HepG2 (cell line): ENCODE results near the gene CACNA1C. TPM values are rescaled to one million over a fixed set of nuclear protein-coding genes. Genes with fewer than 3 reads are reported as not detected.

Source experiments
- CHD4 ChIP-seq: fragments of 200-600 bp; sonication (generic); IDR thresholded peaks from 2 replicates; pipeline ENCODE4 v1.7.0; 2017; ENCODE audit warnings: mild to moderate bottlenecking, low read length, borderline replicate concordance
- DRAP1 ChIP-seq: IDR thresholded peaks from 2 replicates; pipeline ENCODE4 v1.6.1; 2016; ENCODE audit warnings: missing genetic modification reagents, missing compliant biosample characterization
- LCORL ChIP-seq, 2 experiments: fragments of 450-650 bp in 1 of 2; sonication (generic) in 1 of 2; formaldehyde crosslinking in 1 of 2; IDR thresholded peaks; 2 replicates each; pipeline versions ENCODE4 v1.5.0 to v1.6.1; 2017 to 2020; ENCODE audit warnings: antibody characterized with exemption in 1 of 2, missing genetic modification reagents in 1 of 2
- MEF2D ChIP-seq: sonication (generic); formaldehyde crosslinking; IDR thresholded peaks from 2 replicates; pipeline ENCODE4 v1.5.1; 2020; ENCODE audit warnings: mild to moderate bottlenecking, missing genetic modification reagents
- NR2F2 ChIP-seq: IDR thresholded peaks from 2 replicates; pipeline ENCODE4 v1.6.1; 2012; ENCODE audit warnings: low read depth, inconsistent platforms, borderline replicate concordance
- POGZ ChIP-seq: sonication (generic); formaldehyde crosslinking; IDR thresholded peaks from 2 replicates; pipeline ENCODE4 v1.4.0; 2020; ENCODE audit warnings: mild to moderate bottlenecking, missing genetic modification reagents
- POLR2A ChIP-seq, 2 experiments: IDR thresholded peaks; 2 replicates each; pipeline ENCODE4 v1.6.1; 2011; ENCODE audit warnings: low read depth in 2 of 2, low read length in 2 of 2, mild to moderate bottlenecking in 1 of 2, moderate library complexity in 1 of 2; ENCODE audit not compliant: insufficient read depth in 1 of 2
- POLR2G ChIP-seq: fragments of 200-400 bp; formaldehyde crosslinking; IDR thresholded peaks from 2 replicates; pipeline ENCODE4 v1.6.1; 2018; ENCODE audit warnings: mild to moderate bottlenecking, low read depth, low read length, moderate library complexity
- RAD21 ChIP-seq: fragments of 450-650 bp; formaldehyde crosslinking; IDR thresholded peaks from 2 replicates; pipeline ENCODE4 v1.5.0; 2020; ENCODE audit warnings: mild to moderate bottlenecking
- SNAPC2 ChIP-seq: sonication (generic); formaldehyde crosslinking; IDR thresholded peaks from 2 replicates; pipeline ENCODE4 v1.8.1; 2022; ENCODE audit warnings: mild to moderate bottlenecking, missing genetic modification reagents
- TAF1 ChIP-seq: sonication (generic); formaldehyde crosslinking; IDR thresholded peaks from 2 replicates; pipeline ENCODE4 v1.4.0; 2020; ENCODE audit warnings: missing genetic modification reagents
- XBP1 ChIP-seq: sonication (generic); formaldehyde crosslinking; IDR thresholded peaks from 2 replicates; pipeline ENCODE4 v1.5.0; 2020; ENCODE audit warnings: missing genetic modification reagents
- ZFP36L1 ChIP-seq: sonication (generic); formaldehyde crosslinking; IDR thresholded peaks from 2 replicates; pipeline ENCODE4 v1.8.0; 2022; ENCODE audit warnings: mild to moderate bottlenecking, missing genetic modification reagents, moderate library complexity
- ZMYM2 ChIP-seq: sonication (generic); formaldehyde crosslinking; IDR thresholded peaks from 2 replicates; pipeline ENCODE4 v1.8.0; 2022; ENCODE audit warnings: mild to moderate bottlenecking, missing genetic modification reagents
- ZNF44 ChIP-seq: sonication (generic); formaldehyde crosslinking; IDR thresholded peaks from 2 replicates; pipeline ENCODE4 v1.5.1; 2020; ENCODE audit warnings: mild to moderate bottlenecking, missing genetic modification reagents
- ZNF556 ChIP-seq: sonication (generic); formaldehyde crosslinking; IDR thresholded peaks from 2 replicates; pipeline ENCODE4 v1.4.0; 2020; ENCODE audit warnings: mild to moderate bottlenecking, missing genetic modification reagents, borderline replicate concordance
- ZNF883 ChIP-seq: sonication (generic); formaldehyde crosslinking; IDR thresholded peaks from 2 replicates; pipeline ENCODE4 v1.5.1; 2020; ENCODE audit warnings: mild to moderate bottlenecking, missing genetic modification reagents; ENCODE audit errors: not compliant biosample characterization
- polyA plus RNA-seq, 8 experiments: library from polyadenylated mRNA; depleted of rRNA in 3 of 8; stranded (reverse) in 7 of 8; unstranded in 1 of 8; fragments of >200 nt; fragmentation: Illumina TruSeq in 4 of 8; extraction: Trizol in 4 of 8; gene quantifications; 2 replicates each; pipeline versions ENCODE4 v1.2.1 to v1.2.3, GENCODE V29; 2011 to 2016; ENCODE audit warnings: low read depth in 4 of 8, missing spikeins in 1 of 8, mixed read lengths in 1 of 8; ENCODE audit not compliant: insufficient read depth in 1 of 8
- total RNA-seq, 5 experiments: library from RNA; depleted of rRNA; stranded (reverse); fragments of >200 nt; fragmentation: Illumina TruSeq; extraction: Trizol; gene quantifications; 2 replicates each; pipeline ENCODE4 v1.2.3, GENCODE V29; 2016; ENCODE audit warnings: low read depth in 1 of 5
- TF ChIP-seq, protein P1 (sequence below), 2 experiments: IDR thresholded peaks; 2 replicates each; pipeline ENCODE4 v1.6.1; 2011 to 2012; ENCODE audit warnings: low read length in 2 of 2, borderline replicate concordance in 1 of 2, low read depth in 1 of 2, mild to moderate bottlenecking in 1 of 2, moderate library complexity in 1 of 2
- TF ChIP-seq, protein P2 (sequence below): sonication (generic); formaldehyde crosslinking; IDR thresholded peaks from 2 replicates; pipeline ENCODE4 v1.4.0; 2020; ENCODE audit warnings: missing genetic modification reagents
- TF ChIP-seq, protein P3 (sequence below): sonication (generic); formaldehyde crosslinking; IDR thresholded peaks from 2 replicates; pipeline ENCODE4 v1.4.0; 2020; ENCODE audit warnings: missing genetic modification reagents, borderline replicate concordance

Gene CACNA1C
- total and polyA plus RNA-seq, 2 of the 13 experiments (the other 11 are each of a cell fraction or from before 2014, with no cell fraction given) = not detected

- TF ChIP-seq TAF1 (CRISPR knock-in tag) = 0 out of 2 replicates have a peak, but pooled peaks have one; percentile 18
- no peak for TF ChIP-seq XBP1 (CRISPR knock-in tag)
- 0 out of 2 replicates have a peak, but pooled peaks have one; percentile 63 for TF ChIP-seq SNAPC2 (CRISPR knock-in tag)
- TF ChIP-seq CHD4 = no peak
- peak; percentile 66; the same call in 1 of the 2 replicates for TF ChIP-seq ZFP36L1
- TF ChIP-seq DRAP1 (CRISPR knock-in tag) = peak; percentile 82
- no peak for TF ChIP-seq LCORL (IDR thresholded peaks at IDR 0.05)
- TF ChIP-seq LCORL (CRISPR knock-in tag; IDR thresholded peaks at IDR 0.05) = peak; percentile 58; the same call in 1 of the 2 replicates
- TF ChIP-seq, protein P1, sequence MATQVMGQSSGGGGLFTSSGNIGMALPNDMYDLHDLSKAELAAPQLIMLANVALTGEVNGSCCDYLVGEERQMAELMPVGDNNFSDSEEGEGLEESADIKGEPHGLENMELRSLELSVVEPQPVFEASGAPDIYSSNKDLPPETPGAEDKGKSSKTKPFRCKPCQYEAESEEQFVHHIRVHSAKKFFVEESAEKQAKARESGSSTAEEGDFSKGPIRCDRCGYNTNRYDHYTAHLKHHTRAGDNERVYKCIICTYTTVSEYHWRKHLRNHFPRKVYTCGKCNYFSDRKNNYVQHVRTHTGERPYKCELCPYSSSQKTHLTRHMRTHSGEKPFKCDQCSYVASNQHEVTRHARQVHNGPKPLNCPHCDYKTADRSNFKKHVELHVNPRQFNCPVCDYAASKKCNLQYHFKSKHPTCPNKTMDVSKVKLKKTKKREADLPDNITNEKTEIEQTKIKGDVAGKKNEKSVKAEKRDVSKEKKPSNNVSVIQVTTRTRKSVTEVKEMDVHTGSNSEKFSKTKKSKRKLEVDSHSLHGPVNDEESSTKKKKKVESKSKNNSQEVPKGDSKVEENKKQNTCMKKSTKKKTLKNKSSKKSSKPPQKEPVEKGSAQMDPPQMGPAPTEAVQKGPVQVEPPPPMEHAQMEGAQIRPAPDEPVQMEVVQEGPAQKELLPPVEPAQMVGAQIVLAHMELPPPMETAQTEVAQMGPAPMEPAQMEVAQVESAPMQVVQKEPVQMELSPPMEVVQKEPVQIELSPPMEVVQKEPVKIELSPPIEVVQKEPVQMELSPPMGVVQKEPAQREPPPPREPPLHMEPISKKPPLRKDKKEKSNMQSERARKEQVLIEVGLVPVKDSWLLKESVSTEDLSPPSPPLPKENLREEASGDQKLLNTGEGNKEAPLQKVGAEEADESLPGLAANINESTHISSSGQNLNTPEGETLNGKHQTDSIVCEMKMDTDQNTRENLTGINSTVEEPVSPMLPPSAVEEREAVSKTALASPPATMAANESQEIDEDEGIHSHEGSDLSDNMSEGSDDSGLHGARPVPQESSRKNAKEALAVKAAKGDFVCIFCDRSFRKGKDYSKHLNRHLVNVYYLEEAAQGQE (IDR thresholded peaks at IDR 0.05; ENCODE audit: borderline replicate concordance in 1 of 2, low read depth in 1 of 2, low read length in 2 of 2) = 0 out of 4 replicates have a peak, but pooled peaks of 1 of the 2 experiments have one; percentile 38
- TF ChIP-seq ZNF556 (CRISPR knock-in tag) = peak; percentile 38; the same call in 1 of the 2 replicates
- TF ChIP-seq, protein P2, sequence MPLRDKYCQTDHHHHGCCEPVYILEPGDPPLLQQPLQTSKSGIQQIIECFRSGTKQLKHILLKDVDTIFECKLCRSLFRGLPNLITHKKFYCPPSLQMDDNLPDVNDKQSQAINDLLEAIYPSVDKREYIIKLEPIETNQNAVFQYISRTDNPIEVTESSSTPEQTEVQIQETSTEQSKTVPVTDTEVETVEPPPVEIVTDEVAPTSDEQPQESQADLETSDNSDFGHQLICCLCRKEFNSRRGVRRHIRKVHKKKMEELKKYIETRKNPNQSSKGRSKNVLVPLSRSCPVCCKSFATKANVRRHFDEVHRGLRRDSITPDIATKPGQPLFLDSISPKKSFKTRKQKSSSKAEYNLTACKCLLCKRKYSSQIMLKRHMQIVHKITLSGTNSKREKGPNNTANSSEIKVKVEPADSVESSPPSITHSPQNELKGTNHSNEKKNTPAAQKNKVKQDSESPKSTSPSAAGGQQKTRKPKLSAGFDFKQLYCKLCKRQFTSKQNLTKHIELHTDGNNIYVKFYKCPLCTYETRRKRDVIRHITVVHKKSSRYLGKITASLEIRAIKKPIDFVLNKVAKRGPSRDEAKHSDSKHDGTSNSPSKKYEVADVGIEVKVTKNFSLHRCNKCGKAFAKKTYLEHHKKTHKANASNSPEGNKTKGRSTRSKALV = no peak
- peak; percentile 64; the same call in 1 of the 2 replicates for TF ChIP-seq ZMYM2 (CRISPR knock-in tag)
- TF ChIP-seq POLR2A (IDR thresholded peaks at IDR 0.05; ENCODE audit: insufficient read depth in 1 of 2, low read depth in 2 of 2, low read length in 2 of 2) = no peak
- peak; percentile 60 for TF ChIP-seq POGZ
- TF ChIP-seq POLR2G = no peak
- TF ChIP-seq, protein P3, sequence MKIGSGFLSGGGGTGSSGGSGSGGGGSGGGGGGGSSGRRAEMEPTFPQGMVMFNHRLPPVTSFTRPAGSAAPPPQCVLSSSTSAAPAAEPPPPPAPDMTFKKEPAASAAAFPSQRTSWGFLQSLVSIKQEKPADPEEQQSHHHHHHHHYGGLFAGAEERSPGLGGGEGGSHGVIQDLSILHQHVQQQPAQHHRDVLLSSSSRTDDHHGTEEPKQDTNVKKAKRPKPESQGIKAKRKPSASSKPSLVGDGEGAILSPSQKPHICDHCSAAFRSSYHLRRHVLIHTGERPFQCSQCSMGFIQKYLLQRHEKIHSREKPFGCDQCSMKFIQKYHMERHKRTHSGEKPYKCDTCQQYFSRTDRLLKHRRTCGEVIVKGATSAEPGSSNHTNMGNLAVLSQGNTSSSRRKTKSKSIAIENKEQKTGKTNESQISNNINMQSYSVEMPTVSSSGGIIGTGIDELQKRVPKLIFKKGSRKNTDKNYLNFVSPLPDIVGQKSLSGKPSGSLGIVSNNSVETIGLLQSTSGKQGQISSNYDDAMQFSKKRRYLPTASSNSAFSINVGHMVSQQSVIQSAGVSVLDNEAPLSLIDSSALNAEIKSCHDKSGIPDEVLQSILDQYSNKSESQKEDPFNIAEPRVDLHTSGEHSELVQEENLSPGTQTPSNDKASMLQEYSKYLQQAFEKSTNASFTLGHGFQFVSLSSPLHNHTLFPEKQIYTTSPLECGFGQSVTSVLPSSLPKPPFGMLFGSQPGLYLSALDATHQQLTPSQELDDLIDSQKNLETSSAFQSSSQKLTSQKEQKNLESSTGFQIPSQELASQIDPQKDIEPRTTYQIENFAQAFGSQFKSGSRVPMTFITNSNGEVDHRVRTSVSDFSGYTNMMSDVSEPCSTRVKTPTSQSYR (CRISPR knock-in tag) = peak; percentile 70; the same call in 1 of the 2 replicates
- TF ChIP-seq ZNF883 (CRISPR knock-in tag) = peak; percentile 58
- TF ChIP-seq NR2F2 = peak; percentile 40; the same call in 1 of the 2 replicates
- TF ChIP-seq MEF2D (CRISPR knock-in tag) = peak; percentile 83
- TF ChIP-seq RAD21 (CRISPR knock-in tag) = peak; percentile 24; the same call in 1 of the 2 replicates
- TF ChIP-seq ZNF44 (CRISPR knock-in tag) = no peak
Measured at GRCh38 chr12:2248087-2248900, 195.5 kb downstream of the CACNA1C start (continued).
